Stimulated activated CD4-positive, alpha-beta T cell treated with anti-CD3 and anti-CD28 coated beads, Interleukin-12 subunit alpha, Interleukin-12 subunit beta, amount 100 ng/mL, for 24 hours (primary cell): ENCODE data around the gene RSKR.
"Not testable (repeated sequence)": the region's sequence is repeated elsewhere in the genome, so short reads cannot be mapped to it uniquely, and the experiment has no call there.

Experiments used
- DNase-seq, 2 experiments: peaks; one replicate each; pipeline ENCODE4 v3.0.0-alpha.2; 2020; ENCODE audit warnings: low read depth in 2 of 2

The RSKR gene

DNA sequence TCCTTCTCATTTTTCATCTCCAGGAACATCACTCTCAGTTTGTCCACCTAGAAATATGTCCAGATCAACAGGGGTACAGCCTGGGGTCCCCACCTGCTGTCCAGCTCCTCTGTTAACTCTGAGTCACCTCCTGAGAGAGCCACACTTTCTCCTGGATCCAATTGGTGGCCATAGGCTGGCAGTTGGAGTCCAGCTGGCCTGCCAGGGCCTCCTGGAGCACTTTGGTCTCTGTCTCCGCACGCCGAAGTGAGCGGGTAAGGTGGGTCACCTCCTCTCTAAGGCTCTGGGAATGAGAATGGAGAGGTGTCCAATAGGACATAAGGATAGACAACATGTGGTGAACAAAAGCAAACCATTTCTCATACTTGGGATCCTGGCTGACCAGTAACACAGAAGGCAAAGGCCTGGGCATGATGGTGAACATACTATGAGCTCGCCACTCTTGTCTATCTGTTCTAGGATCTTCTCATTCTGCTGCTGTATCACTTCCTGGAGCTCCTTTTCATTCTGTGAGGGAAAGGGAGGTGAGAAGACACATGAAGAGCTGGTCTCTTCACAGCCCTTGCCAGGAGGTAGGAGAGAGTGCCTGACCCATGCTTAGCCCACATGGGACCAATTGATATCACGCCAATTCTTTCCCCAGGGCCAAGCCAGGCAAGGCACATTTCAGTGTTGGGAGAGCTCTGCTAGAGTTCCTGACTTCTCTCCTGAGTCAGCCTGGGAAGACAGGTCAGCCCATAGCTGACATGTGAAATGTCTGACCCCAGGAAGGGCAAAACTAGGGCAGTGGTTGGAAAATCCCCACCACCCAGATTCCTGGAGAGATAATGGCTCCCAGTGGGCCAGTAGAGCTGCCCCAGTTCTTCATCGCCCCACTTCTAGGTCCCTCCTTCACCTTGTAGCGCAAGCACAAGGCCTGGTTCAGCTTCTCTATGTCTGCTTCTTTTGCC, 35.5 kb downstream of the RSKR start:
- DNase-seq: no peak

DNA sequence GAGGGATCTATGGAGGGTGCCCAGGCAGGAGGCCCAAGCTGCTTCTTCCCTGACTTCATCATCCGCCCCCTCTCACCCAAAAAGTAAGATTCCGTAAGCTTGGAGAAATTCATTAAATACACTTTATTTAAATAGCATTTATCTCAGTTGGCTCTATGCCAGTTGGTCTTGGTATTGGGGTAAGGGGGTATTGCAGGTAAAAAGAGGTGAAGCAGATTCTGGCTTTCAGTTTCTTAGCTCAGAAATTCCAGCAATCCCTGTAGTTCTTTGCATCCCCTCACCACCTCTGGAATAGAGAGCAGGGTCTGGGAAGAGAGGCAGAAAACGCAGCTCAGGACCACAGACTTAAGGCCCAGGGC, 36.5 kb downstream of the RSKR start:
- DNase-seq: no peak

DNA sequence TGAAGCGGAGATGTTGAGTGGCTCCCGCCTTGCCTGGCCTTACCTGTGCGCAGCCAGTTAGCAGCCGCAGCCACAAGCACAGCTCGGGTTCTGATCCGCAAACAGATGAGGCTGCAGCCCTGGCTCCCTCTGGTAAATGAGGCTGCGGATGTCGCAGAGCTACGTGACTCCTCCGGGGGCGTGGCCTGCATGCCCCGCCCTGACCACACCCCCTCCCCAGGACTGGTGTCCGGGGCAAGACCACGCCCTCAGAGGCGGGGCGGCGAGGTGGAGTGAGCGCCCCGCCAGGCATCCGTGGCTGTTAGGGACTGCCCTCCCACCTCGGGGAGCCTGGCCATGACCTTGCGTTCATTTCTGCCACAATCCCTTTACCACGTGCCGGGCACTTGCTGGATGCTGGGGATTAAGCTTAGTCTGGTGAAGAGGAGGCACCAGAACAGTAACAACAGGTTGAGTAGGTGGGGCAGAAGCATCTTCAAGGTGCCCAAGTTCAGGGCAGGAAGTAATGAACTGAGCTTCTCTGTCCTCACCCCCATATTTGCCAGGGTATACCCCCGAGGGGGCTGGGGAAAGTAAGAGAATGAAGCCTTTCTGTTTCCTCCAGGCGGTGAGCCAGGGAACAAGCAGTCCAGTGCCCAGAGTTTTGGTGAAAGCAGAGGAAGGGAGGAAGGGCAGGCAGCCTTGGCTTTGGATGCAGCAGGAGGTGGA, 37.1 kb downstream of the RSKR start, which contains the start of gene ALDOC:
Gene ALDOC, minus strand, starts transcription at position 138 of the 708 bp plus-strand sequence. CDS start 1,363 bp downstream, outside the sequence.
- peak; percentile 90 to 99 for DNase-seq

DNA sequence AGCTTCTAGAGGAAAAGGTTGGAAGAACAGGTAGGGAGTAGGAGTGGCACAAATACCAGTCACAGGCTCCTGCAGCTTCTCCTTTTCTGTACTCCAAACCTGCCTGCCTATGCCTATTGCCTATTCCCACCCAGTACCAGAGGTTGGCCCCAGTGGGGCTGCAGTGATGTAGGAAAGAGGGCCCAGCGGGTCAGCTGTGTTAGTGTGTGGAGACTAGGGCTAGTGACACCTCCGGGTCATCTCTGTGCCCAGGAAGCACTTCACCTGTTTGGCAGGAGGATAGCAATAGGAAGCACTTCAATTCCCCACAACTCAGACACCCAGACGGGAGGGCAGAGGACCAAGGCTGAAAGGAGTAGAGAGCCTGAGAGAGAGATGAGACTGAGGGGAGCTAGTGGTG, 38.0 kb downstream of the RSKR start:
- not testable (repeated sequence) for DNase-seq

DNA sequence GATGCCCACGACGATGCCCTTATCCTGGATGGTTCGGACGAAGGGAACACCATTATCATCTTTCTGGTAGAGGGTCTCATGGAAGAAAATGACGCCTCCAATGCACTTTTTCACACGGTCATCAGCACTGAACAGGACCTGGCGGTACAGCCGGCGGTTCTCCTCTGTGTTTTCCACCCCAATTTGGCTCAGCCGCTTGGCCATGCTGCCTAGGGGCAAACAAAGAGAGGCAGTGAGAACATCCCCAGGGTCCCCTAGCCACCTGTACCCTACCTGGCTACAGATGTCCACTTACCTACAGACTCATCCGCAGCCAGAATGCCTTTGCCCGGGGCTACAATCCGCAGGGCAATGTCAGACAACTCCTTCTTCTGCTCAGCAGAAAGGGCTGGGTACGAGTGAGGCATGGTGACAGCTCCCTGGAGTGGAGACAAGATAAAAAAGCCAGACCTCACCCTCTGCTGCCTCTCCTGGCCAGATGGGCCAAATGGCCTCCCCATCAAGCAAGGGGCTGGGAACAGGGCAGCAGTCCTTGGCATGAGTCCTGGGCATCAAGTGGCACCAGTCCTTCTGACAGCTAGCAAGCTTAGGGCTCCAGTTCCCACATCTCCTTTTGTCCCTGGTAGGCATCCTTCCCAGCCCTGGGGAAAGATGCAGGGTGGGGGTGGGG, 38.7 kb downstream of the RSKR start:
- DNase-seq: no peak

DNA sequence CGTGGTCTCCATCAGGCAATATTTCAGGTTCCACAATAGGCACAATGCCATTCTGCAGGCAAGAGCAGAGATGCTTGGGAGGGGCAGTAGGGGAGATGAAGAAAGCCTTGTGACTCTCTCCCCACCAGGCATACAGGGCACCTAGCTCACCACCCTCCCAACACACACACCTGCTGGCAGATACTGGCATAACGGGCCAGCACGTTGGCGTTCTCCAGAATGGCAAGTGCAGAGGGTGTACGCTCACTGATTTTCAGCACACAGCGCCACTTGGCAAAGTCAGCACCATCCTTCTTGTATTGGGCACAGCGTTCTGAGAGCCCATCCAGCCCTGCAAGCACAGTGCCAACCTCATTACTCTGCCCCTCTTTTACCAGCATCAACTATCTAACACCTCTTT, 39.5 kb downstream of the RSKR start:
- no peak for DNase-seq

DNA sequence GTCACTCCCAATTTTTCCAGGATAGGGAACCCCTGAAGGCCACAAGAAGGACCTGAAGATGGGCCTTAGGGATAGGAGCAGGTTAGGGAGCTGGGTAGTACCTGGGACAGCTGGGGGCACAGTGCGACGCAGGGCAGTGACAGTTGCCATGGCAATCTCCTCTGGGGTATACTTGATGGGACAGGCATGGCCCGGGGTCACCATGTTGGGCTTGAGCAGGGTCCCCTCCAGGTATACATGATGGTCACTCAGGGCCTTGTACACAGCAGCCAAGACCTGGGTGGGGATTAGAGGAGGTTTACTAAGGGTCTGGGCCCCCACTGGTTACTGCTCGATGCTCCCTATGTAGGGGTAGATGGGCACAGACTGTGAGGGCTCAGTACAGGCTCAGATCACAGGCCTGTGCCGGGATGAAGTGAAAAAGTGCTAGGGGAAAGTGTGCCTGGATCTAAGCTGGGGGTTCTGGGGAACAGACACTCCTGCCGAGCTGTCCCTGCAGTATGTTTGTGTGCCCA, 40.0 kb downstream of the RSKR start:
- DNase-seq: no peak

DNA sequence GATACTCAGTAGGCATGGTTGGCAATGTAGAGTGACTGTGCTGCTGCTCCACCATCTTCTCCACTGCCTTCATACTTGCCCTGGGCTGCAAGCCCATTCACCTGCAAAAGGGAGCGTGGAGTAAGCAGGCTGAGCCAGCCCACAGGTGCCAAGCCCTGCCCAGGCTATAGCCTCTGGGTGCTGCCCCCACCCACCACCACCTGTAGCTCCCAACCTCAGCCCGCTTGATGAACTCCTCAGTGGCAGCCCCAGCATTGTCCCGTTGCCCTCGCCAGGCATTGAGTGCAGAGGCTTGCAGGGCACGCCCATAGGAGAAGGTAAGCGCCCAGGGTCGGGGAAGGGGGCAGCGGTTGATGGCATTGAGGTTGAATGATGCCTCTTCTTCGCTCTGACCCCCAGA, 40.5 kb downstream of the RSKR start:
- no peak for DNase-seq

DNA sequence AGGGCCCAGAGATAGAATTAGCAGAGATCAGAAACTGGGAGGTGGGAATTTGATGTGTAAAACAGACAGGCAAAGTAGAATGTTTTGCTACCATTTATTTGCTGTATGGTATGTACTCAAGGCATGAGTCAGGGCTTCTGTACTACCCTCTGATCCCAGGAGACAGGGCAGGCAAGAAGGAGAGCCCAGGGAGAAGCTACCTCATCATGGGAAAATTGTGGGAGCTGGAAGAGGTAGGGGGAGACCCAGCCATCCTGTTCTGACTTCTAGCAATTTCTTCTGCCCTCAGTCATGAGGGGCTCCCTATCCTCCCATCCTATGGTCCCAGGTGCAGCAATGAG, 41.0 kb downstream of the RSKR start:
- DNase-seq: no peak

DNA sequence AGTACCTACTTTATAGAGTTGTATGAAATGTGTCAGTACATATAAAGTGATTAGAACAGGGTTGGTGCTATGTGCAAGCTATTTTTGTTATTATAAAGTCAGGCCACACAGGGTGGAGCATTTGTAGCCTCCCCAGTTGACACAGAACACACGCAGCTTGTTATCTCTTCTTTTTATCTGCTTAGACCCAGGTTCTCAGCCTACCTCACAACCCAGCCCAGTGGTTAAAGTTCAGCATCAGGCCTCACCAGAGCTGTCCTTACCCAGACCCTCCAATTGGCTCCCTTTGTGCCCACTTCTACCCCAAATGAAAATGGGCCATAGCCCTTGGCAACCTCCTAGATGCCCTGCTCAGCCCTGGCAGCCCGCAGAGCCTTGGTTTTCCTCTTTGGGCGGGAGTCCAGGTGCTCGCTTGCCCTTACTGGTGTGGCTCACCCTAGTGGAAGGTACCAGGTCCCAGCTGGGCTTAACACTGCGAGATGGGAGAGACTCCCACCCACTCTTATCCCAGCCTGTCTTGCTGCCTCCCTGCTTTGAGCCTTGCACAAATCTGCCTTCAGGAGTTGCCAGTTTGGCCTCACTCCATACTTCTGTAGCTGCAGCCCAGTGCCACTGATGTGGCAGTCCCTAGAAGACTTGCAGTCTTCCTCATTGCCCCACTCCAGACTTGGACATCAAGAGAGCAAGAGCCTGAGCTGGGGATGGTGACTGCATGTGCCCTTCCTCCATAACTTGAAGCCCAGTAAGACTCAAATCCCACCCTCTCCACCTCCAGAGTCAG, 41.5 kb downstream of the RSKR start:
- no peak for DNase-seq

DNA sequence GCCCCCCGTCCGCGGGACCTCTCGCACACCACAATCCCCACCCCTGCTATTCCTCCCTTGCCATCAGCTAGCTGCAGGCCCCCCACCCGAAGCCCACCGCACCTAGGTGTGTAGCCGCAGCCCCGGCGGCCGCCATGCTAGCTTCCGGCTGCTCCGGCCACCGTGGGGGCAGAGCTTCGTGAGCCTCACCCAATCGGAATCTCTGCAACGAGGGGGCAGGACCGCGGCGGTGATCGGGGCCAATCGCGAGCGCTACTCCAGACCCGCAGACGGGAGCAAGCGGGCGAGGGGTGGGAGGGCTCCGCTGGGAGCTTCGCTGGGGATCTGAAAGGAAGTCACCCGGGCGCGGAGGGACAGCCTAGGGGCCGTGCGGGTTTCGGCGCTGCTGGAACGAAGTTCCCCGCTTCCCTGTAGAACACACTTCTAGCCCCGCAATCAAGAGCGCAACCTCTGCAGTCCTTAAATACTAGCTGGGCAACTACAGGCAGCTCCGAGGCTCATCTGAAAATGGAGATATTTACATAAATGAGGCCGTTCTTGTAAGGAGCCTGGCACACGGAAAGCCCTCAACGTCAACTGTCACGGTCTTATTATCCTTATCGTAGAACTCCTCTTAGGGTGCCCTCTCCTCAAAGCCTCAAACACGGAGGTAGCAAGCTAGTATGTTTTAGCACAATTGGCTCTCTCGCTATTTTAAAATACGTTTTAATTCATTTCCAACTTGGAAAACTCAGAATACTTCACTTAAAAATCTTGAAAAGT, 42.4 kb downstream of the RSKR start, which contains the start of gene PIGS:
Gene PIGS, minus strand, starts transcription at position 164 of the 762 bp plus-strand sequence. Its CDS starts 28 bp downstream, at position 136.
- peak; percentile 89 to 94 for DNase-seq

DNA sequence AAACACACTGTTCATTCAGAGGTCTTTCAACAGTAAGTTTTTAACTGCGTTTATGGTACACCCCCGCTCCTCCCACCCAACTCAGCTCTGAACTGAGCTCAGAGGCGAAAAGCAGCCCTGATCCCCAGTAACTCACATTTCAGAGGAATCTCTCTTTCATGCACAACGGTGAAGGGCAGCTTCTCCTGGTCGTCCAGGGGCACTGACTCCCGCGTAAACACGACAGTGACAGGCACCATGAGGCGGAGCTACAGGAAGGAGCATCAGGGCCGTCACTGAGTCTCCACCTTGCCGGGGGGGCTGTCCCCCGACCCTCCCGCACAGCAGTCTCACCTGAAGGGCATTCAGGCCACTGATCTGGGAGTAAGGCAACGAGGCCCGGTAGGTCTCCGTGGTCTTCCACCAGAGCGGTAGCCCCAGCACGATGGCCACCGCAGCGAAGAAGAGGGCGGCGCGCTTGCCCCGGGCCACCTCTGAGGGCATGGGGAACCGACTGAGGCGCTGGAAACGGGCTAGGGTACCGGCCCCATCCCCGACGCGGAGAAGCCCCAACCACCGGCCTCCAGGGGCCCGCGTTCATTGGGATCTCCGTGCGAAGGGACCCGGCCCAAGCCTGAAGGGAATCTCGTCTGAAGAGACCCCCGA, 43.1 kb downstream of the RSKR start:
- DNase-seq: peak in 1 of 2 experiments; percentile 38

DNA sequence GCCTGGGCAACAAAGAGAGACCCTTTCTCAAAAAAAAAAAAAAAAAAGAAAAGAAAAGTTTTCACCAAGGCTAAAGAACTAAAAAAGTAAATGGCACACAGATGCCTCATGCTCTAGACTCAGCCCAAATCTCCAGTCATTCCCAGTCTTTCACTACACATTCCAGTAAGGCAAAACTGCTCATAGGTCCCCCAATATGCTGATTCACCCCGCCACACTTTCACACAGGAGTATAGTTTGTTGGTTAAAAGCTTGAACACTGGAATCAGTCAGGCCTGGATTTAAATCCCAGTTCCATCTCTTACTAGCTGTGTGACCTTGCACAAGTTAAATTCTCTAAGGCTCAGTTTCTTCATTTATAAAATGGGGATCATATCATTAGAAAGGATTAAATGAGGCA, 44.5 kb downstream of the RSKR start:
- DNase-seq: no peak

DNA sequence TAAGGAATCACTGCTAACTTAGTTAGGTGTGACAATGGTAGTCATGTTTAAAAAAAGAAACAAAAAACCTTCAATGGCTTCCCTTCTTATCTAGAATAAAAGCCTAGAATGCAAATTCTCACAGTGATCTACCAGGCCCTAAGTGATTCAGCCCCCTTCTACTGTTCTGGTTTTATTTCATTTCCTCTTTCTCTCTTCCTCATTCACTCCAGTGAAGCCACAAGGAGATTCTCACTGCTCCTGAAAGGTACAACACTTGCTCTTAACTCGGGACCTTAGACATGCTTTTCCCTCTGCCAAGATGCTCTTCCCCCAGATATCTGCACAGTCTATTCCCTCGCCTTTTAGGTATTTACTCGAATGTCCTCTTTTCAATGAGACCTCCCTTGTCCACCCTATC, 46.4 kb downstream of the RSKR start:
- DNase-seq: no peak

DNA sequence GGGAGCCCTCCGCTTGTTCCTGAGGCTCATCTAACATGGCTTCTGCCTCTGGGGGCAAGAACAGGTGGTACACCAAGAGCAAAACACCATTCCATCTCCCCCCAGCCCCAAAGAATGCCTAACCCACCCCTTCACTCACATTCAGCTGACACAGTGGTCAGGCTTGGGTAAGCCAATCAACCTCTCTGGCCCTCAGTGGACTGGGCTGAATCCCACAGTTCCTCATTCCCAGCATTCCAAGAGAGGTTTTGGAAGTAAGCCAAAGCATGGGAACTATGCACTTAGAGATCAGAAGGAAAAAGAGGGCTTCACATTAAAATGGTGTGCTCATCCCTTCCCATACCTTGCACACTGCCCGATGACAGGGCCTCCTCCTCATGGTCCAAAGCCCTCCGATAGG, 50.5 kb downstream of the RSKR start:
- DNase-seq: no peak
